ENCODE data around the gene AKR1D1. TPM values are rescaled to one million over a fixed set of nuclear protein-coding genes. Genes with fewer than 3 reads are reported as not detected.

The AKR1D1 gene
- polyA plus RNA-seq, 5 donors, result 0.05 to 0.16 (median 0.08) TPM; not detected in 2

DNA sequence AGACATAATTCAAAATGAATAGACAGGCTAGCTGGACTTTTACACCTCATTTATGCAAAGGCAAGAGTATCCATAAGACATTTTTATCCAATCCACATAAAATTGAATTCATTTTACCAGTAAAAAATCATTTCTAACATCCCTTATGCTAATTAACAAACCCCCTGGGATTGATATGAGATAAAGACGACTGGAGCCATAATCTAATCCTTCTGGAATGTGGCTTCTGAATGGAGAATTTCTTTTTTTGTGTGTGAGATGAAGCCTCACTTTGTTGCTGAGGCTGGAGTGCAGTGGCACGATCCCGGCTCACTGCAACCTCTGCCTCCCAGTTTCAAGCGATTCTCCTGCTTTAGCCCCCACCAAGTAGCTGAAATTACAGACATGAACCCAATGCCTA is 90.4 kb downstream of the AKR1D1 start:
- DNase-seq, result no peak

DNA sequence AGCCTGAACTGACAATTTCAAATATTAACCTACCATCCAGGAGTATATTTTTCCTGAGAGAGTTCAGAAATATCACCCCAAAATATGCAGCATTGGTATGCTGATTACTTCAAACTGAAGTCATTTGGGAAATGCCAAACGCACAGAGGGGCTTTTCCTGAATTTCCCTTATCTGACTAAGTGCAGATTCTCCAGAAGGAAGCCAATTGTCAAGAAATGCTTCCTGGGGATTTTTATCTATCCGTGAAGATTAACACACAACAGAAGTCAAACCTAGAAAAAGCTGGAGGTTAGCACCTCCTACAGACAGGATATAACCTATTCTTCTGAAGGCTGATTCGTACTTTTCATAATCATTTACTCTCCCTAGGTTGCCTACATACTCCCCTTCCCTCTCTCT is 91.0 kb downstream of the AKR1D1 start:
- DNase-seq, result no peak

GRCh38 chr7:138167869-138168296 is 91.6 kb downstream of the AKR1D1 start:
- DNase-seq, result no peak

Other genes with a start within 250 kb of the AKR1D1 start
- under 1 TPM; 0.36 to 0.91 (median 0.61) TPM for gene DGKI, start 229.5 kb upstream of the AKR1D1 start, polyA plus RNA-seq (ENCODE audit: insufficient read depth in 1 of 5, insufficient read length in 5 of 5, low replicate concordance in 1 of 5)
- 10 to 100 TPM; 45.2 to 61.6 (median 50.8) TPM for gene CREB3L2, start 74.4 kb upstream of the AKR1D1 start, polyA plus RNA-seq (ENCODE audit: insufficient read depth in 1 of 5, insufficient read length in 5 of 5, low replicate concordance in 1 of 5)

Data from right lung (tissue), 5 donors.